Measurements from ENCODE around the gene ABCG5.

ABCG5 gene

GRCh38 chr2:43764086-43764705, 74.4 kb downstream of the ABCG5 start:
- no peaks in the 10 kb centered on the region for H3K9me3 Mint-ChIP-seq

GRCh38 chr2:43763091-43763490, 75.5 kb downstream of the ABCG5 start:
- Mint-ChIP-seq H3K4me1 (no peaks in the 10 kb centered on the region), H3K27me3 (no peaks in the 10 kb centered on the region), H3K36me3 (no peaks in the 10 kb centered on the region), H3K4me3 (no peak overlapping the region), H3K27ac (no peak overlapping the region), H3K9me3 (no peaks in the 10 kb centered on the region)
- ATAC-seq, result no peak

More at GRCh38 chr2:43764086-43764705, 74.4 kb downstream of the ABCG5 start:
- H3K4me1 Mint-ChIP-seq, result no peaks in the 10 kb centered on the region
- no peak overlapping the region for H3K27ac Mint-ChIP-seq
- ATAC-seq, result no peak
- no peaks in the 10 kb centered on the region for H3K27me3 Mint-ChIP-seq
- H3K36me3 Mint-ChIP-seq, result no peaks in the 10 kb centered on the region
- H3K4me3 Mint-ChIP-seq, result no peak overlapping the region
